Hematopoietic multipotent progenitor cell (in vitro differentiated cells): ENCODE data around the gene SCRN2. TPM values are rescaled to one million over a fixed set of nuclear protein-coding genes. Genes with fewer than 3 reads are reported as not detected.

ENCODE experiments used
- DNase-seq, 3 donors: peaks; one replicate each; pipeline ENCODE4 v3.0.0-alpha.2; 2011 to 2015; ENCODE audit warnings: low read depth in 2 of 3, low spot score in 2 of 3
- total RNA-seq: library from RNA; depleted of rRNA; stranded (reverse); fragments of >200 nt; gene quantifications from one replicate; pipeline ENCODE4 v1.2.3, GENCODE V29; 2012

The SCRN2 gene
- total RNA-seq, 1 donor: 110 TPM

DNA sequence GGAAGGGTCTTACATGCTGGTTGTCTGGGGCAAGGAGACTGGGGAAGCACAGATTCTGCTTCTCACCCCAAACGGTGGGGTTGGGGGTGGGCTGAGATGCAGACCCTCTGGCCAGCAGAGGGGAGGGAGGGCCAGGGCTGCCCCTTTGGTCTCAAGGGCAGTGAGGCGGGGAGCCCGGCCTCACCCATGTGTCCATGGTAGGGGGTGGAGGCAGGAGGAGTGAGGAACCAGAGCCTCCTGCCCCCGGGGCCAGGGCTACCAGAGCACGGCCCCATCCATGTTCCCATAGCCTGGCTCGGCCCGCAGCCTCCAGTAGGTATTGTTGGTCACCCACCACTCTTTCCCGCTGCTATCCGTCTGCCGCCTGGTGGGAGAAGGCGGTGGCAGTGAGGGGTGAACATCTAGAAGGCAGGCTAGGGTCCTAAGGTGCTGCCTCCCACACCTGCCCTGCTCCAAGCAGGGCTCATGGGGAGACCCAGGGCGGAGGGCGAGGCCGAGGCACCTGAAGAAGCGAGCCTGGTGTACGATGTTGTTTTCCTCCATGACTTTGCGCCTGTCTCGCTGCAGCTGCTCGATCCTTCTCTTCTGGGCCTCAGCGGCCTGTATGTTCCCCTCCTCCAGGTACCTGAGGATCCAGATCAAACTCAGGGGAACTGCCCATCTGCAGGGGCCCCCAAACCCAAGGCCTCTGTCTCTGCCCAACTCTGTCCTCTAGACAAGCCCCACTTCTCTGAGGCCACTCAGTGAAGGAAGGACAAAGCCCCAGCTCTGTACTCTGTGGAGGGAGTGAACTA, 32.8 kb downstream of the SCRN2 start:
- no peak for DNase-seq

DNA sequence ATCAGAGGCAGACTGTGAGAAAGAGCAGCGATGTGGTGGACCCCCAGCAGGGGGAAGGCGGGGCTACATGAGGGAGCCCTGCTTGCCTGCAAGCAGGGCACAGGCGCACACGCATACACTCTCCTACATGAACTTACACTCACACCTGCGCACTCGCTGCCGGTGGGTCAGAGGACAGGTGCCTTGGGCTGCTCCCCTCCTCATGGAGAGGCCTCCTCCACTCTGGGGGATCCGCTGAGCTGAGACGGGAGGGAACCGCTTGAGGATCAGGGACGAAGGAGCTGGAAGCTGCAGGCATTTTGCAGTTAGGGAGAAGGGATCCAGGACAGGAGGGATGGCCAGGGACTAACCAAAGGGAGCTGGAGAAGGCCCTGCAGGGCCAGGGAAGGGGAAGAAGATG, 33.7 kb downstream of the SCRN2 start:
- no peak for DNase-seq

DNA sequence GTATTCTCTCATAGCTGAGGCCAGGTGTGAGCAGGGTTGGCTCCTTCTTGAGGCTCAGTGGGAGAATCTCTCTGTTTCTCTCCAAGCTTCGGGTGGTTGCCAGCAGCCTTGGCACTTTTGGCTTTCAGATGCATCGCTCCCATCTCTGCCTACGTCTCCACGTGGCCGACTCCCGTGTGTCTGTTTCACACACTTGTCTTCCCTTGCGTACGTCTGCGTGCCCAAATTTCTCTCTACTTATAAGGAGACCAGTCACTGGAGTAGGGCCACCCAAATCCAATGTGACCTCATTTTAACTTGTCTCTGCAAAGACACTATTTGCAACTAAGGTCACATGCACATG, 34.2 kb downstream of the SCRN2 start:
- no peak for DNase-seq

DNA sequence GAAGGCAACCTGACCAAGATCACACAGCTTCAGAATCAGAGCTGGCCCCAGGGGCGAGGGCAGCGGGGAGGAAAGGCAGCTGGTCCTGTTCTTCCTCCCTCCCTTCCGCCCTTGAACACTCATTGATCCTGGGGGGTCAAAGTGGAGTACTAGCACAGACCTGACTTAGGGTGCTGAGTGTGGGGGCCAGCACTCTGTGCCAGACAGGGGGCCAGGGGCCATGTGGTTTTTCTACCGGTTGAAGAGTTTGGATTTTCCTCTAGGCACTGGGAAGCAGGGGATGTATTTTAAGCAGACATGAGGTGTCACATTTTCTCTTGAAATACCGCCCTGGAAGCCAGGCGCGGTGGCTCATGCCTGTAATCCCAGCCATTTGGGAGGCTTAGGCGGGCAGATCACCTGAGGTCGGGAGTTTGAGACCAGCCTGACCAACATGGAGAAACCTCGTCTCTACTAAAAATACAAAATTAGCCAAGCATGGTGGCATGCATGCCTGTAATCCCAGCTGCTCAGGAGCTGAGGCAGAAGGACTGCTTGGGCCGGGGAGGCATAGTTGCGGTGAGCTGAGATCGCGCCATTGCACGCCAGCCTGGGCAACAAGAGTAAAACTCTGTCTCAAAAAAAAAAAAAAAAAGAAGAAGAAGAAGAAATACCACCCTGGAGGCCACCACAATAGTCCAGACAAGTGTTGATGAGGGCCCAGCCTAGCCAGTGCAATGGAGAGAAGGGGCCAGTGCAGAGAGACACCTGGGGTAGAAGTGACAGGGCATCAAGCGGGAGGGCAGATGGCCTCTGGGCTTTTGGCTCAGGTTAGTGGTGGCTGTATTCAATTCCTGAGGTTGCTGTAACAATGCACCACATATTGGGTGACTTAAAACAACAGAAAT, 34.8 kb downstream of the SCRN2 start:
- DNase-seq: no peak

DNA sequence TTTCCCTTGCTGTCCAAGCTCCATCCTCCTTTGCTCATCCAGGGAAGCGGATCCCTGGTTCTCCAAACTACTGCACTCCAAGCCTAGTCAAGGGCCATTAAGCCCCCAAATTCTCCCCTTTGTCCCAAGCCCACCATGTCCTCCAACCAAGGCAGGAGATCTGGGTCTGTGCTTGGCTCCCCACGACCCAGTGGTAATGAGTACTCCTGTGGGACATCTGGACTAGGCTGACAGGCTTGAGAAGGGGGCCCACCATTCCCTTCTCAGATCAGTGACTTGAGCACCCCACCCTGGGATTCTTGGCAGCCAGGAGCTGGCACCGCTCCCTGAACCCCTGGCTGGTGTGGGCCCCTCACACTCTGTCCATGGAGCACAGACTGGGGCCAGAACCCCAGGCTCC, 36.6 kb downstream of the SCRN2 start:
- no peak for DNase-seq

DNA sequence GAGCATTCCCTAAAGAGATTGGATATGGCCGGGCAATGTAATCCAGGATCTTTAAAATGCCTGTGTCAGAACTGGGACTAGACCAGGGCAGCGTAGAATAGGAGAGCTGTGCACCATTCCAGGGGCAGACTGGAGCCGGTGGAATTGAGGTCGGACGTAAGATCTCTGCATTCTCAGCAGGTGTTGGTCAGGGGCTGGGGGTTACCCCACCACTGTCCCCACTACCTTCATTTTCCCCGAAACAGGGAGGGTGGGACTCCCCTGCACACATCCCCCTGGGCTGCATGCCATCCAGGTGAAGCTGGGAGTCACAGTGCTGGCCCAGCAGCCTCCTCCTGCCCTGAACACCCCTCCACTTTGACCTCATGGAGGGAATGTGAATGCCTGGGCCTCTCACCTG, 37.3 kb downstream of the SCRN2 start:
- DNase-seq: no peak

DNA sequence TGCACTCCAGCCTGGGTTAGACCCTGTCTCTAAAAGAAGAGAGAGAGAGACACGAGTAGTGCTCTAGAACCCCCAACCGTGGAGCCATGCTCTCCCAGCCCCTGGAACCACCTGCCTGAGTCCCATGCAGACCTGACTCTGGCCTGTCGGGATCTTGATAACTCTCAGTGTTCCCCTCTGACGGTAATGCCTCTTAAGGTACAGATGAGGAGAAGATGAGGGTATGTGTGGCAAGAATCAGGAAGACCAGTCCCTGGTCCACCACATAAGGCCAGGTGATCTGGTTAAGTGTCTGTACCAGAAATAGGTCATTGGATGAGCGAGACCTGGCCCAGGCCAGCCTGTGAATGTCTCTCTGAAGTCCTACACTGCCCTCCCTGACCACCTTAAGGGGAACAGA, 37.9 kb downstream of the SCRN2 start:
- DNase-seq: no peak

DNA sequence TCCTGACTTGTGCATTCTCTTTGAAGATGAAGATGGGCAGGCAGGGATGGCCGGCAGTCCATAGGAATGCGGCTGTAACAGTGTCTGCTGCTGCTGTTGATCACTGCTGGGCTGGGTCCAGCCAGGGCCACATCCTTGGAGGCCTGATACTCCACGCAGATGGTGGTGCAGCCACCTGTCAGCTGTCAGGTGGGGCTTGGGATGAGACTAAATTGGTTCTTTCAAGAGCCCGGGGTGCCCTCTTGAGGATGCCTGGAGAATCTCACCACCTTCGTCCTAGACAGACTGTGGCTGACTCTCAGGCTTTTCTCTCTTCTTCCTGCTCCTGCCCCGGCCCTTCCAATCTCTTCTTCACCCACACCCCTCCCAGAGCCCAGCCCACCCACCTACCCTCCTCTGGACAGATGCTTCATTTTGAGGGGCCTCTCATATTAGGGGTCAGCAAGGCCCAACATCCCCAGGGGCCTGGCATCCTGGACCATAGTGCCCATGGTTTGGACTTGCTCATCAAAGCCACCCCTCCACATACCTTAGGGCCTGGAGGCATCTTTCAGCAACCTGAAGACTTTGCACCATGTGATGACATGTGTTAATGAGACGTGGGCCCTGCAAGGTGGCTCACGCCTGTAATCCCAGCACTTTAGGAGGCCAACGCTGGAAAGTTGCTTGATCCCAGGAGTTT, 38.6 kb downstream of the SCRN2 start:
- DNase-seq: peak in 2 of 3 donors; percentile 33 to 58

DNA sequence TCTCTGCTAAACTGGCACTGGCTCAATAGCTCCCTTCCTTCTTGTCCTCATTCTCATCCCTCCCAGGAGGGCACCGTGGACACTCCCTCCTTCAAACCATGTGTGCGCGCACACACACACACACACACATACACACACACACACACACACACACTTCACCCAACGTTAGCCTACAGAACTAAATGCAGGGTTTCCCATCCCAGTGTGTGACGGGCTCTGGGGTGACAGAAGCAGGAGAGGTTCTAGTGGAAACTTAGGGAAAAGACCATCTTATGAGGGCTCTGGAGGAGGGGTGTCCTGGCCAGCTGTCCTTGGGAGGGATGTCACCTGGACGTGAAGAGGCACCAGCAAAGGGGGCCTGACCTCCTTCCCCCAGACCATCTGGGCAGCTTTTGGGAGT, 39.2 kb downstream of the SCRN2 start:
- no peak for DNase-seq

DNA sequence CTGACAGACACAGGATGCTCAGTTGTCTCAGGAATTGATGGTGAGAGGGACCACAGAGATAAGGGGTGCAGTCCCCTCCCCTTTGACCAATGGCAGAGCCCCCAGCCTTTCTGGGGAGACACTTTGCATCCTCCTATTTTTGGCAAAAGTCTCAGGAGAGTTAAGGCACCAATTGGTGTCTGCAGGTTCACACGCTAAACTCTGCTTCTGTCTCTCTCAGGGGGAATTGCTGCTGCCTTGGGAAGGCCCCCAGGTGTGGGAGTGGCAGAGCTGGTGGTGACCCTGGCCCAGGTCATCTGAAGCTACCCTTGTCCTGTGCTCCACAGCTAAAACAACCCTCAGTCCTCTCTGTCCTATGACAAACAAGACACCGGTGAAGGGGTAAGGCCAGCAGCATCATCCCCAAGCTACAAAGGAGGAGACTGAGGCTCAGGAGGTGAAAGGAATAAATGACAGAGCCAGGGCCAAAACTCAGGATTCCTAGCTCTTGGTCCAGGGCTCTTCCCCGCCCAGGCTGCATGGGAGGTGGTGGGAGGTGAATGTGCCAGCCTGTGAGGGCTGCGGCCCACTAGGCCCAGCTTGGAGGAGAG, 39.8 kb downstream of the SCRN2 start:
- DNase-seq: no peak

DNA sequence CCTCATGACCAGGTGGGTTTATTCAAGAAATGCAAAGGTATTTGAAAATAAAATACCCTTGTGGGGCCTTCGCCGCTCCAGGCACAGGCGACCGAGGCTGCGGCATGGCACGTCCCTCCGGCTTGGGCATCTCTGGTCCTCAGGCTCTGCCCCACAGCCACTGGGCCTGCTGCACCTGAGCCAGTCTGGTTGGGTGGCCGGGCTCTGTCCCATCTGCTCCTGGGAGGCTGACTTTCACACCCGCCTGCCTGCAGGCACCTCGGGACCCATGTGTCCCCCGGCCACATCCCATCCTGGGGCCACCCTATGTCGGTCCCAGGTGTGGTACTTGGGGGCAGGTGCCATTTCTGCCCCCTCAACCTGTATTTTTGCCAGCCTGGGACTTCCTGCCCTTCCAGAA, 40.4 kb downstream of the SCRN2 start:
- no peak for DNase-seq

DNA sequence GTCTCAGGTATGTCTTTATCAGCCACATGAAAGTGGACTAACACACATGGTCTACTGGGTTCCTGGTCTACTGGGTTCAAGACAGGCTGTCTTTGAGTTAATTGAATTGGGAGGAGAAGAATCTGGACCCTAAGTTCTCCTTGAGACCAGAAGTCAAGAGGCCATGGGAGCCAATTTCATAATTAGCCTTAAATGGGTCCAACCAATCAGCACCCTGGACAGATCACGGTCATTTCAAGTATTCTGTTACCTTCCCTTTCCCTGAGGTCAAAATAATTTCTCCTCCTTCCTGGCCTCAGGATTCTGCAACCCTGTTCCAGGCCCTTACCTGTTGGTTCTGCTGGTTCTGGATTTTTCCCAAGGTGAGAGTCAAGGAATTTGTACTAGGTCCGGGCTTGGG, 43.3 kb downstream of the SCRN2 start:
- DNase-seq: peak in 1 of 3 donors; percentile 24

DNA sequence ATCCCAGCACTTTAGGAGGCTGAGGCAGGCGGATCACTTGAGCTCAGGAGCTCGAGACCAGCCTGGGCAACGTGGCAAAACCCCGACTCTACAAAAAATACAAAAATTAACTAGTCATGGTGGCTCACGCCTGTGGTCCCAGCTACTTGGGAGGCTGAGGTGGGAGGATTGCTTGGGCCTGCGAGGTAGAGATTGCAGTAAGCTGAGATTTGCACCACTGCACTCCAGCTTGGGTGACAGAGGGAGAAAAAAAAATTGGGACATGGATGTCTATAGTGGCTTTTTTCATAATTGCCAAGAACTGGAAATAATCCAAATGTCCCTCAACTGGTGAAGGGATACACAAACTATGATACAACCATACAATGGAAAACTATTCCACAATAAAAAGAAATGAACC, 48.1 kb downstream of the SCRN2 start:
- no peak for DNase-seq

DNA sequence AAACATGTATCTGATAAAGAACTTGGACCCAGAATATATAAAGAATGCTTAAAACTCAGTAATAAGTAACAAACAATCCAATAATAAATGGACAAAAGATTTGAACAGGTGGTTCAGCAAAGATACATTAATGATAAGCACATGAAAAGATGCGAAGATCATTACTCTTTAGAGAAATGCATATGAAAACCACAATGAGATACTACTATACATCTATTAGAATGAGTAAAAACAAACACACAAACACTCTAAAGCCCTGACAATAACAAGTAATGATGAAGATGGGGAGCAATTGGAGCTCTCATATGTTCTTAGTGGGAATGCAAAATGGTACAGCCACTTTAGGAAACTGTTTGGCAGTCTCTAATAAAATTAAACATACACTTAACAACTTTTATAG, 48.6 kb downstream of the SCRN2 start:
- DNase-seq: no peak

DNA sequence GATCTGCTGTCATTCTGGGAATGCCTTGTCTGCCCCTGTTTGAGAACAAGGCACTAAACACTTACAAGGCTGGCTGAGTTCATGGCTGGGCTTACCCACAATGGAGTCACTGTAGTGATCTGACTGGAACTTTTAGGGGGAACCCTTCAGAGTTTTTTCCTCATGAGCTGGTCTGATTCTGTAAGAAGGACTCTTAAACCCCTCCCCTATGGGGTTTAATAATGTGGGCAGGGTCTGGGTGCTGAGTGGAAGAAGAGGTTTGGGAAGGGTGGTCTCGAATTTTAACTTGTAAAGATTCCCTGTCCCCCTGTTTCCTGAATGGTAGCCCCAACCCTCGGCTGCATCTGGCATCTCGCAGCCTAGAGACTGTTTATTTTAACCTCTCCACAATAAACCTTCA, 50.0 kb downstream of the SCRN2 start:
- no peak for DNase-seq

DNA sequence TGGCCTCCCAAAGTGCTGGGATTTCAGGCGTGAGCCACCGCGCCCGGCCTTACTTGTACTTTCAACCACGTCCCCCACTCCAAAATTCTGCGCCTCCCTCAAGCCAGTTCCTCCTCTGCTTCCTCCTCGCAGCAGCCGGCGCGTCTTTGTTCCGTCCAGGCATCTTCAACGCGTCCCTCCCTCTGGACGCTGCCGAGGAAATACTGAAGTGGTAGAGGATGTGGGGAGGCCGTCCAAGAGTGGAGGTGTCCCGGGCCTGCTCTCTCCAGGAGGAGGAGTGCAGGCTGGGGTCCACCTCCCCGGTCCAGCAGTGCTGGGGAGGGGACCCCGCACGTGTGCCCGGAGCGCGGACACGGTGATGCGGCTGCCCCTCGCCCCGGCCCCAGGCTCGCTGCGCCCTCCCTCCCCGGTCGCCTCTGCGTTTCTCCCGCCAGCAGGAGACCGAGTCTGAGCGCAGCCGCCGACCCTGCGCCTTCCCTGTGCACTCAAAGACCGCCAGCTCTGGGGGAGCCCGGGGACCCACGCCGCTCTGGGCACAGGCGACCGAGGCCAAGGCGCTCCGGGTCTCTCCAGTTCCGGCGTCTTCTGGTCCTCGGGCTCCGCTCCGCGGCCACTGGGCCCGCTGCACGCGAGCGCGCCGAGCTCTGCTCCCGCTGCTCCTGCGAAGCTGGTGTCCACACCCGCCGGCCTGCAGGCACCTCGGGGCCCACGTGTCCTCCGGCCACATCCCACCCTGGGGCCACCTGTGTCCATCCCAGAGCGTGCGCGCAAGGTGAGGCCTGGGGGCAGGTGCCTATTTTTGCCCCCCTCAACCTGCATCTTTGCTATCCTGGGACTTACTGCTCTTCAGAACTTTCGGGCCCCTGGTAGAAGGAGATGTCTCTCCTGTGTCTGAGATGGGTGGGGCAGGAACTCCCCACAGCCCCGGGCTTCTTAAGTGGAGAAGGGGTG, 51.2 kb downstream of the SCRN2 start:
- peak in 2 of 3 donors; percentile 44 to 49 for DNase-seq
